ENCODE data around the gene WDFY1.

The WDFY1 gene

DNA sequence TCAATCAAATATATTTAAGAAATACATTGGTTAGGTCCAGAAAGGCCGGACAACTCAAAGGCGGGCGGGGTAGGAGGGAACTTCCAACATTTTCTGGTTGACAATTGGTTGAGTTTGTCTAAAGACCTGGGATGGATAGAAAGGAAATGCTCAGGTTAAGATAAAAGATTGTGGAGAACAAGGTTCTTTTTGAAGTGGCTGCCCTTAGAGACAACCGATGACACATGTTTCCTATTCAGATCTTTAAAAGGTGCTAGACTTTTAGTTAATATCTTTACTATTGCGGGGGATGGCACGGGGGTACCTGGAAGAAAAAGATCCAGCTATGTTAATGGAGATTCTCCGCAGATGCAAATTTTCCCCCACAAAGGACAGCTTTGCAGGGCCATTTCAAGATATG, 97.7 kb downstream of the WDFY1 start:
- TF ChIP-seq, protein P1, sequence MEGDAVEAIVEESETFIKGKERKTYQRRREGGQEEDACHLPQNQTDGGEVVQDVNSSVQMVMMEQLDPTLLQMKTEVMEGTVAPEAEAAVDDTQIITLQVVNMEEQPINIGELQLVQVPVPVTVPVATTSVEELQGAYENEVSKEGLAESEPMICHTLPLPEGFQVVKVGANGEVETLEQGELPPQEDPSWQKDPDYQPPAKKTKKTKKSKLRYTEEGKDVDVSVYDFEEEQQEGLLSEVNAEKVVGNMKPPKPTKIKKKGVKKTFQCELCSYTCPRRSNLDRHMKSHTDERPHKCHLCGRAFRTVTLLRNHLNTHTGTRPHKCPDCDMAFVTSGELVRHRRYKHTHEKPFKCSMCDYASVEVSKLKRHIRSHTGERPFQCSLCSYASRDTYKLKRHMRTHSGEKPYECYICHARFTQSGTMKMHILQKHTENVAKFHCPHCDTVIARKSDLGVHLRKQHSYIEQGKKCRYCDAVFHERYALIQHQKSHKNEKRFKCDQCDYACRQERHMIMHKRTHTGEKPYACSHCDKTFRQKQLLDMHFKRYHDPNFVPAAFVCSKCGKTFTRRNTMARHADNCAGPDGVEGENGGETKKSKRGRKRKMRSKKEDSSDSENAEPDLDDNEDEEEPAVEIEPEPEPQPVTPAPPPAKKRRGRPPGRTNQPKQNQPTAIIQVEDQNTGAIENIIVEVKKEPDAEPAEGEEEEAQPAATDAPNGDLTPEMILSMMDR (IDR thresholded peaks at IDR 0.05; ENCODE audit: low read length), result no peak
- TF ChIP-seq EZH2 (IDR thresholded peaks at IDR 0.05; ENCODE audit: borderline replicate concordance, low read length), result no peak
- Histone ChIP-seq H4K20me1 (ENCODE audit: insufficient read depth, low read length) (no peaks in the 10 kb centered on the region), H3K79me2 (ENCODE audit: insufficient read depth, low read length) (no peaks in the 10 kb centered on the region), H2AFZ (ENCODE audit: low read length) (no peak overlapping the region), H3K27ac (ENCODE audit: low read depth, low read length, poor library complexity, severe bottlenecking) (no peak overlapping the region), H3K27me3 (ENCODE audit: insufficient read depth, low read length) (no peaks in the 10 kb centered on the region), H3K4me2 (ENCODE audit: low read length) (no peak overlapping the region), H3K36me3 (ENCODE audit: insufficient read depth, low read length) (peaks cover 4% of the 10 kb centered on the region; the same call in 1 of the 2 replicates), H3F3A (ENCODE audit: insufficient read depth, low read length) (no peaks in the 10 kb centered on the region), H3K9me3 (ENCODE audit: low read length) (peaks cover 5% of the 10 kb centered on the region; the same call in 1 of the 2 replicates), H3K9ac (ENCODE audit: low read length) (no peak overlapping the region), H3K4me3 (ENCODE audit: low read depth, low read length, poor library complexity, severe bottlenecking) (no peak overlapping the region), H3K4me1 (ENCODE audit: insufficient read depth, low read length, severe bottlenecking) (no peaks in the 10 kb centered on the region), H3K9me2 (ENCODE audit: low read depth, low read length) (no peaks in the 10 kb centered on the region)

DNA sequence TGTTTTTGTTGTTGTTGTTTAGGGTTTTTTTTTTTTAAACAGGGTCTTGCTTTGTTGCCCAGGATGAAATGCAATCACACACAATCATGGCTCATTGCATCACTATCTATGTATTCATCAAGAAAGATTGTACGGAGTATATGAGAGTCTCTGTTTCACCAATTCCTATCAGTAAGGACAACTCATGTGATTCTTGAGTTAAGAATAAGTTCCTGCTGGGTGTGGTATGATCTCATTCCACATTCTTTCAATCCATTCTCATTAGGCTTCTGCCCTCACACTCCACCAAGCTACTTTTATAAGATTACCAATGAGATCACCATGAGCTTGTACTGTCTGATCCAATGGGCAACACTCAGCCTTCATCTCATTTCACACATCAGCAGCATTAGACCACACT, 98.6 kb downstream of the WDFY1 start:
- TF ChIP-seq EZH2 (IDR thresholded peaks at IDR 0.05; ENCODE audit: borderline replicate concordance, low read length), result no peak
- TF ChIP-seq, protein P1 (IDR thresholded peaks at IDR 0.05; ENCODE audit: low read length), result no peak
- Histone ChIP-seq H3K9ac (ENCODE audit: low read length) (no peak overlapping the region), H3K4me1 (ENCODE audit: insufficient read depth, low read length, severe bottlenecking) (peaks cover 4% of the 10 kb centered on the region), H3F3A (ENCODE audit: insufficient read depth, low read length) (no peaks in the 10 kb centered on the region), H3K36me3 (ENCODE audit: insufficient read depth, low read length) (peaks cover 4% of the 10 kb centered on the region; the same call in 1 of the 2 replicates), H3K4me3 (ENCODE audit: low read depth, low read length, poor library complexity, severe bottlenecking) (no peak overlapping the region), H3K9me3 (ENCODE audit: low read length) (peaks cover 5% of the 10 kb centered on the region; the same call in 1 of the 2 replicates), H3K27ac (ENCODE audit: low read depth, low read length, poor library complexity, severe bottlenecking) (no peak overlapping the region), H3K27me3 (ENCODE audit: insufficient read depth, low read length) (no peaks in the 10 kb centered on the region), H3K79me2 (ENCODE audit: insufficient read depth, low read length) (no peaks in the 10 kb centered on the region), H4K20me1 (ENCODE audit: insufficient read depth, low read length) (no peaks in the 10 kb centered on the region), H3K4me2 (ENCODE audit: low read length) (no peak overlapping the region), H2AFZ (ENCODE audit: low read length) (no peak overlapping the region), H3K9me2 (ENCODE audit: low read depth, low read length) (no peaks in the 10 kb centered on the region)

DNA sequence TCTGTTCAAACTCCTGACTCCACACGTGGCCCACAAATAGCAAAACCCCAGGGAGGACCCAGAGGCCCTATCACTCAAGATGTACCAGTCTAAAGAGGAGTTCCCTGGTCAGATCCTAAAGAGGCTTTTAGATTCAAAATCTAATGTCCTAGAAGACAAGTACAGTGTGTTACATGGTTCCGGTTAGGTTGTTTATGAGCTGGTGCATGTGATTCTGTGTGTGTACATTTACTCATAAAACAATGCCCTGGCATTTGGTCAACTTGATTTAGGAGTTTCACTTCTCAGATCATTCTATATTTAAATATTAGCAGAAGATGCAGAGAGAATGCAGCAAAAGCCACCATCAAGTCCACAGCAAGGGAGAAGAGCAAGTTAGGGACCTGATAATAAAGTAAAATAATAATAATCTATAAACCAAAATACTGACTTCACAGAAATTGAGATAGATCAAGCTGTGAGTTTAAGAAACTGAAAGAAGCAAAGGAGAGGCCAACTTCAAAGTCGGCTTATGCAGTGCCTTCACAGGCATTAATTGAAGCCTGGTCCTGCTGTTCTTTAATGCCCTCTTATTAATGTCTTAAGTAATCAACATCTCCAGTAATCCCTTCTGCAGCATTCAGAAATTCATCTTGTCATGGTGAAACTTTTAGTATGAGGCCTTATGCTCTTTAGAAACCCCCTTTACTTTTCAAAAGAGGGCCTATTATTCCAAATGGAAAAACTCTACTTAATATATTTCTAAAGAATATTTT, 103.5 kb downstream of the WDFY1 start:
- no peaks in the 10 kb centered on the region for H3K36me3 ChIP-seq (ENCODE audit: insufficient read depth, low read length)
- H3F3A ChIP-seq (ENCODE audit: insufficient read depth, low read length), result no peaks in the 10 kb centered on the region
- peaks cover 14% of the 10 kb centered on the region for H3K4me1 ChIP-seq (ENCODE audit: insufficient read depth, low read length, severe bottlenecking)
- H3K9me2 ChIP-seq (ENCODE audit: low read depth, low read length), result no peaks in the 10 kb centered on the region
- H3K4me3 ChIP-seq (ENCODE audit: low read depth, low read length, poor library complexity, severe bottlenecking), result no peak overlapping the region
- no peaks in the 10 kb centered on the region for H3K9me3 ChIP-seq (ENCODE audit: low read length)
- H4K20me1 ChIP-seq (ENCODE audit: insufficient read depth, low read length), result no peaks in the 10 kb centered on the region
- H3K9ac ChIP-seq (ENCODE audit: low read length), result no peak overlapping the region
- no peaks in the 10 kb centered on the region for H3K27me3 ChIP-seq (ENCODE audit: insufficient read depth, low read length)
- TF ChIP-seq, protein P1 (IDR thresholded peaks at IDR 0.05; ENCODE audit: low read length), result no peak
- TF ChIP-seq EZH2 (IDR thresholded peaks at IDR 0.05; ENCODE audit: borderline replicate concordance, low read length), result no peak
- H3K79me2 ChIP-seq (ENCODE audit: insufficient read depth, low read length), result no peaks in the 10 kb centered on the region
- 0 out of 2 replicates have a peak overlapping the region, but pooled peaks have one; percentile 32 for H3K4me2 ChIP-seq (ENCODE audit: low read length)
- H2AFZ ChIP-seq (ENCODE audit: low read length), result no peak overlapping the region
- H3K27ac ChIP-seq (ENCODE audit: low read depth, low read length, poor library complexity, severe bottlenecking), result peak overlapping the region; percentile 38
